IMR-90 (cell line): ENCODE results near the gene GATA2. TPM values are rescaled to one million over a fixed set of nuclear protein-coding genes. Genes with fewer than 3 reads are reported as not detected.

ENCODE experiments used
- ATAC-seq: fragments of 200-7000 bp; cut with Tn5 transposase; 2 replicates; pipeline ENCODE4 v1.9.1; 2020; ENCODE audit warnings: low read depth, mild to moderate bottlenecking, moderate library complexity
- BruUV-seq: library from RNA; stranded (reverse); fragments of 400-500 nt; replicated peaks from 2 replicates; lab custom pipeline; 2021; lab: Mats Ljungman, UMichigan
- CTCF ChIA-PET: fragments of 300-600 bp; formaldehyde crosslinking; extraction: SDS; loops from one replicate; lab custom pipeline; 2021; ENCODE audit warnings: antibody characterized with exemption; lab: Yijun Ruan, JAX
- POLR2A ChIA-PET: fragments of 300-600 bp; sonication (Branson Sonifier 250); formaldehyde crosslinking; loops from one replicate; lab custom pipeline; 2022; ENCODE audit warnings: antibody characterized with exemption; ENCODE audit not compliant: unreplicated experiment; lab: Charles Lee
- DNase-seq: peaks from one replicate; pipeline ENCODE4 v3.0.0; 2013
- H2AFZ ChIP-seq: replicated peaks from 2 replicates; pipeline ENCODE3; 2013; ENCODE audit warnings: low read length, mild to moderate bottlenecking; ENCODE audit not compliant: poor library complexity
- H2AK5ac ChIP-seq: 2 replicates; pipeline ENCODE4 v1.6.1; 2013; ENCODE audit warnings: low read depth, low read length, inconsistent platforms
- H2AK9ac ChIP-seq: replicated peaks from 2 replicates; pipeline ENCODE3; 2013; ENCODE audit warnings: mild to moderate bottlenecking, low read depth, low read length, moderate library complexity; ENCODE audit not compliant: poor library complexity
- H2BK120ac ChIP-seq: 2 replicates; pipeline ENCODE4 v1.6.1; 2013; ENCODE audit warnings: low read depth, low read length, inconsistent platforms
- H2BK15ac ChIP-seq: 3 replicates; pipeline ENCODE4 v1.6.1; 2013; ENCODE audit warnings: low read depth, low read length, inconsistent platforms
- H2BK20ac ChIP-seq: 2 replicates; pipeline ENCODE4 v1.6.1; 2013; ENCODE audit warnings: low read depth, mild to moderate bottlenecking, inconsistent platforms, low read length, moderate library complexity
- H2BK5ac ChIP-seq: 2 replicates; pipeline ENCODE4 v1.6.1; 2013; ENCODE audit warnings: mild to moderate bottlenecking, low read depth, low read length, inconsistent platforms; ENCODE audit not compliant: poor library complexity, severe bottlenecking
- H3K14ac ChIP-seq: replicated peaks from 2 replicates; pipeline ENCODE4 v1.6.1; 2013; ENCODE audit warnings: low read depth, low read length, inconsistent platforms
- H3K18ac ChIP-seq: 2 replicates; pipeline ENCODE4 v1.6.1; 2013; ENCODE audit warnings: low read depth, low read length, control low read depth
- H3K23ac ChIP-seq: 2 replicates; pipeline ENCODE4 v1.6.1; 2013; ENCODE audit warnings: low read depth, low read length, inconsistent platforms
- H3K27ac ChIP-seq: 2 replicates; pipeline ENCODE4 v1.5.1; 2013; ENCODE audit warnings: mild to moderate bottlenecking, control low read depth, low read length; ENCODE audit not compliant: insufficient read depth
- H3K27me3 ChIP-seq: 2 replicates; pipeline ENCODE4 v1.6.1; 2013; ENCODE audit warnings: low read length; ENCODE audit not compliant: control insufficient read depth, insufficient read depth
- H3K36me3 ChIP-seq: 2 replicates; pipeline ENCODE4 v1.6.1; 2013; ENCODE audit warnings: low read length, mixed read lengths; ENCODE audit not compliant: control insufficient read depth, insufficient read depth
- H3K4ac ChIP-seq: 2 replicates; pipeline ENCODE4 v1.6.1; 2013; ENCODE audit warnings: low read depth, low read length, inconsistent platforms
- H3K4me1 ChIP-seq: 2 replicates; pipeline ENCODE4 v1.6.1; 2013; ENCODE audit warnings: low read length, mixed read lengths; ENCODE audit not compliant: control insufficient read depth, insufficient read depth
- H3K4me2 ChIP-seq: 2 replicates; pipeline ENCODE4 v1.6.1; 2013; ENCODE audit warnings: low read depth, mild to moderate bottlenecking, control low read depth, low read length, moderate library complexity
- H3K4me3 ChIP-seq: 2 replicates; pipeline ENCODE4 v1.5.1; 2013; ENCODE audit warnings: low read depth, mild to moderate bottlenecking, control low read depth, low read length, moderate library complexity; ENCODE audit not compliant: insufficient read depth
- H3K56ac ChIP-seq: 2 replicates; pipeline ENCODE4 v1.6.1; 2013; ENCODE audit warnings: low read length, inconsistent platforms; ENCODE audit not compliant: insufficient read depth; ENCODE audit errors: extremely low read depth
- H3K79me1 ChIP-seq, 2 experiments: 2 replicates each; pipeline ENCODE4 v1.6.1; 2013; ENCODE audit warnings: low read length in 2 of 2, inconsistent platforms in 1 of 2, low read depth in 1 of 2
- H3K9ac ChIP-seq: 2 replicates; pipeline ENCODE4 v1.6.1; 2013; ENCODE audit warnings: low read depth, low read length, control low read depth
- H3K9me1 ChIP-seq: 2 replicates; pipeline ENCODE4 v1.6.1; 2013; ENCODE audit warnings: low read length, inconsistent platforms; ENCODE audit not compliant: insufficient read depth
- H3K9me3 ChIP-seq: 2 replicates; pipeline ENCODE4 v1.6.1; 2013; ENCODE audit warnings: low read length; ENCODE audit not compliant: control insufficient read depth, insufficient read depth
- H4K20me1 ChIP-seq: 2 replicates; pipeline ENCODE4 v1.6.1; 2013; ENCODE audit warnings: low read length, inconsistent platforms; ENCODE audit not compliant: insufficient read depth
- H4K5ac ChIP-seq: 2 replicates; pipeline ENCODE4 v1.6.1; 2013; ENCODE audit warnings: mild to moderate bottlenecking, low read depth, low read length, control low read depth
- H4K8ac ChIP-seq, 2 experiments: 2 replicates each; pipeline ENCODE4 v1.6.1; 2013; ENCODE audit warnings: low read depth in 2 of 2, low read length in 2 of 2, control low read depth in 1 of 2, inconsistent platforms in 1 of 2
- H4K91ac ChIP-seq: 2 replicates; pipeline ENCODE4 v1.6.1; 2013; ENCODE audit warnings: low read depth, low read length, inconsistent platforms; ENCODE audit not compliant: insufficient read depth
- CEBPB ChIP-seq: IDR thresholded peaks from 2 replicates; pipeline ENCODE4 v1.6.1; 2012; ENCODE audit warnings: low read depth, low read length, improper control_type of control experiment
- CHD1 ChIP-seq: IDR thresholded peaks from 2 replicates; pipeline ENCODE4 v1.6.1; 2012; ENCODE audit warnings: low read depth, low read length, improper control_type of control experiment
- FOS ChIP-seq: fragments of 150-350 bp; IDR thresholded peaks from 2 replicates; pipeline ENCODE4 v1.6.1; 2016; ENCODE audit warnings: low read depth, low read length
- MAFK ChIP-seq: IDR thresholded peaks from 2 replicates; pipeline ENCODE4 v1.6.1; 2012; ENCODE audit warnings: low read depth, low read length, improper control_type of control experiment
- MXI1 ChIP-seq: IDR thresholded peaks from 2 replicates; pipeline ENCODE4 v1.6.1; 2012; ENCODE audit warnings: low read depth, mild to moderate bottlenecking, low read length, moderate library complexity, borderline replicate concordance
- NFE2L2 ChIP-seq: fragments of 150-350 bp; IDR thresholded peaks from 2 replicates; pipeline ENCODE4 v1.6.1; 2016; ENCODE audit warnings: low read depth, mild to moderate bottlenecking, low read length
- POLR2A ChIP-seq: IDR thresholded peaks from 2 replicates; pipeline ENCODE4 v1.6.1; 2012; ENCODE audit warnings: mild to moderate bottlenecking, low read depth, low read length
- RAD21 ChIP-seq: IDR thresholded peaks from 2 replicates; pipeline ENCODE4 v1.6.1; 2012; ENCODE audit warnings: low read length, improper control_type of control experiment
- RCOR1 ChIP-seq: IDR thresholded peaks from 2 replicates; pipeline ENCODE4 v1.6.1; 2012; ENCODE audit warnings: mild to moderate bottlenecking, low read length, improper control_type of control experiment; ENCODE audit not compliant: insufficient replicate concordance
- WGBS, 2 experiments: methylation state at CpG; one replicate each; pipeline versions ENCODE4 v1.1.5 to v1.1.7; 2013; ENCODE audit warnings: missing lambda C conversion rate in 2 of 2; ENCODE audit not compliant: insufficient read length in 1 of 2; ENCODE audit errors: extremely low coverage in 2 of 2; 5-methylcytosine and 5-hydroxymethylcytosine counted together
- dilution Hi-C: fragments of 300-500 bp; cut with HindIII; formaldehyde crosslinking; loops from one replicate; pipeline ENCODE4 v1.14.3; 2018; ENCODE audit warnings: low sequenced_read_pairs; ENCODE audit not compliant: unreplicated experiment
- in situ Hi-C: fragments of 300-500 bp; cut with MboI; formaldehyde crosslinking; loops from 3 replicates; pipeline ENCODE4 v1.14.3; 2019; ENCODE audit warnings: low sequenced_read_pairs, inconsistent platforms, mixed read lengths
- intact Hi-C: fragments of 100-400 bp; cut with micrococcal nuclease; formaldehyde crosslinking; loops from 2 replicates; pipeline ENCODE4 v1.10.0; 2022
- polyA plus RNA-seq, 3 experiments: library from polyadenylated mRNA; depleted of rRNA; stranded (reverse); fragments of >200 nt; gene quantifications; 2 replicates each; pipeline ENCODE4 v1.2.3, GENCODE V29; 2012; ENCODE audit warnings: low replicate concordance in 1 of 3
- total RNA-seq: library from RNA; depleted of rRNA; stranded (reverse); fragments of >200 nt; gene quantifications from 2 replicates; pipeline ENCODE4 v1.2.3, GENCODE V29; 2012

The GATA2 gene
- total and polyA plus RNA-seq, 2 of the 4 experiments (the other 2 are of a cell fraction), result 2.2 to 13.5 TPM

DNA sequence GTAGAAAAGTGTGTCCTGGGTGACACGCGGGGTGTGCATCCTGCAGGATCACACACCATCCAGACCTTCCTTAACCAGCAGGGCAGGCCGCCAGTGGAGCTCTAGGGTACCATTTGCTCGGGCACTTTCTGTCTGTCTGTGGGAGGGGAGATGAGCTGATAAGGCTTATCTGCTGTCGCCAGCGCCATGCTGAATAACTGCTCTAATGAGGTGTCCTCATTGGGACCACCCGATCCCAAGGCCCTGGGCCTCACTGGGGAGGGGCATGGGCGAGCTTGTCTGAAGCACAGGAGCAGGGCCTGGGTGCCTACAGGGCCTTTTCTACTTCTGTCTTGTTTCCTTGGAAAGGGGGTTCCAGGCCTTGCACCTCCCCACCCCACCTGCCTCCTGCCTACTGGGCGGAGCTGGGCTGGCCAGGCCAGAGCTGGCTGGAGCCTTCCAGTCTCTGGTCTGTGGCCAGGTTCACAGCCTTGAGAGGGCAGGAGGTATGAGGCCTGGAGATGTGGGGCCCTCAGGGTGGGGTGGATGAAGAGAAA is 2.5 kb upstream of the GATA2 start:
- CTCF ChIA-PET, result no interaction called here
- in situ Hi-C loops, result no loop called here

More for the DNA sequence above, 2.5 kb upstream of the GATA2 start:
- Histone ChIP-seq H4K91ac (no peak overlapping the region), H3K9me3 (no peaks in the 10 kb centered on the region; the same call in 1 of the 2 replicates), H3K56ac (no peak overlapping the region), H4K20me1 (peaks cover 16% of the 10 kb centered on the region), H3K4me1 (peaks cover 5% of the 10 kb centered on the region), H2BK5ac (no peak overlapping the region), H3K27ac (no peak overlapping the region), H2BK20ac (no peak overlapping the region), H3K9ac (no peak overlapping the region), H2BK120ac (no peak overlapping the region), H4K5ac (no peak overlapping the region), H3K27me3 (peaks cover 51% of the 10 kb centered on the region), H2AK9ac (no peak overlapping the region), H3K36me3 (no peaks in the 10 kb centered on the region), H3K4ac (no peak overlapping the region), H3K18ac (no peak overlapping the region), H4K8ac (no peak overlapping the region), H3K79me1 (peaks cover 3 to 6% of the 10 kb centered on the region in 2 experiments; a peak in 1 of 4 replicates), H3K4me3 (no peak overlapping the region), H2BK15ac (no peak overlapping the region), H3K14ac (no peak overlapping the region), H3K4me2 (no peak overlapping the region), H3K9me1 (0 out of 2 replicates have a peak, but pooled peaks cover 4% of the 10 kb centered on the region), H2AK5ac (no peak overlapping the region), H2AFZ (no peak overlapping the region), H3K23ac (no peak overlapping the region)
- no TSS peak for BruUV-seq
- TF ChIP-seq POLR2A (no peak), MXI1 (no peak), RCOR1 (no peak), MAFK (no peak), RAD21 (no peak), CEBPB (no peak), NFE2L2 (no peak), CHD1 (no peak), FOS (no peak)
- DNase-seq (no peak), ATAC-seq (no peak)
- intact Hi-C loops, result loop anchor here (5.0 kb wide), 1 partner anchor 112 kb away; no protein-coding TSS in a partner anchor
- WGBS, 2 experiments, result 65% methylated on average over 2 of the region's 9 CpGs; no CpG with 5 or more reads in 1 of the 2 experiments
- dilution Hi-C loops, result no loop called here
- POLR2A ChIA-PET, result no interaction called here
